ENCODE results near the gene NEK5. TPM values are rescaled to one million over a fixed set of nuclear protein-coding genes. Genes with fewer than 3 reads are reported as not detected.
"Not testable (repeated sequence)": the region's sequence is repeated elsewhere in the genome, so short reads cannot be mapped to it uniquely, and the experiment has no call there.

NEK5 gene
- total RNA-seq, result under 1 TPM in 2 of 4 donors, not detected in 2; 0.15 to 0.16 TPM

- no peak for TF ChIP-seq POLR2A (IDR thresholded peaks at IDR 0.05)
- TF ChIP-seq CTCF (IDR thresholded peaks at IDR 0.05), result no peak
- WGBS, 2 donors, result 12 to 16% methylated on average over 52 to 71 of the region's 71 CpGs
- H3K4me3 ChIP-seq (ENCODE audit: low read depth, poor library complexity, severe bottlenecking), result peak within 1 kb of the TSS; percentile 30
- DNase-seq (ENCODE audit: low spot score in 2 of 2), result peak; percentile 23 to 90
- intact Hi-C loops (cut with DNase I; ENCODE audit: low total_unique reads), result loop anchor here (5.0 kb wide), 1 partner anchor 132 kb away; no protein-coding TSS in a partner anchor
These were observed at the start of gene NEK5 for GRCh38 chr13:52128714-52129700. Gene NEK5, minus strand, starts transcription at chr13:52129073. Its CDS starts 1,591 bp downstream, at chr13:52127482.

- intact Hi-C loops (cut with DNase I; ENCODE audit: low total_unique reads), result no loop called here
- WGBS, 2 donors, result 84 to 88% methylated on average over 2 of the region's 2 CpGs
- TF ChIP-seq CTCF (IDR thresholded peaks at IDR 0.05) (no peak), POLR2A (IDR thresholded peaks at IDR 0.05) (no peak)
- no peak overlapping the region for H3K4me3 ChIP-seq (ENCODE audit: low read depth, poor library complexity, severe bottlenecking)
- no peak for DNase-seq (ENCODE audit: low spot score in 2 of 2)
These were observed 48.4 kb upstream of the NEK5 start for GRCh38 chr13:52177276-52177675.

- intact Hi-C loops (cut with DNase I; ENCODE audit: low total_unique reads); H3K4me3 ChIP-seq (ENCODE audit: low read depth, poor library complexity, severe bottlenecking); DNase-seq (ENCODE audit: low spot score in 2 of 2): not testable (repeated sequence)
- 60 to 63% methylated on average over 6 of the region's 6 CpGs for WGBS, 2 donors
These were observed 45.1 kb upstream of the NEK5 start for GRCh38 chr13:52173970-52174369.

GRCh38 chr13:52173373-52173772, 44.5 kb upstream of the NEK5 start:
- no peak for DNase-seq (ENCODE audit: low spot score in 2 of 2)
- 91 to 94% methylated on average over 3 of the region's 3 CpGs for WGBS, 2 donors
- TF ChIP-seq CTCF (IDR thresholded peaks at IDR 0.05) (no peak), POLR2A (IDR thresholded peaks at IDR 0.05) (no peak)
- intact Hi-C loops (cut with DNase I; ENCODE audit: low total_unique reads), result no loop called here
- H3K4me3 ChIP-seq (ENCODE audit: low read depth, poor library complexity, severe bottlenecking), result no peak overlapping the region

- DNase-seq (ENCODE audit: low spot score in 2 of 2); H3K4me3 ChIP-seq (ENCODE audit: low read depth, poor library complexity, severe bottlenecking); intact Hi-C loops (cut with DNase I; ENCODE audit: low total_unique reads): not testable (repeated sequence)
- WGBS, 2 donors, result 63 to 67% methylated on average over 1 of the region's 1 CpG
These were observed 42.8 kb upstream of the NEK5 start for GRCh38 chr13:52171686-52172085.

GRCh38 chr13:52170828-52171391, 42.0 kb upstream of the NEK5 start:
- H3K4me3 ChIP-seq (ENCODE audit: low read depth, poor library complexity, severe bottlenecking); intact Hi-C loops (cut with DNase I; ENCODE audit: low total_unique reads); DNase-seq (ENCODE audit: low spot score in 2 of 2): not testable (repeated sequence)
- WGBS, 2 donors, result 83 to 88% methylated on average over 1 of the region's 1 CpG

- no peak overlapping the region for H3K4me3 ChIP-seq (ENCODE audit: low read depth, poor library complexity, severe bottlenecking)
- no peak for TF ChIP-seq POLR2A (IDR thresholded peaks at IDR 0.05)
- TF ChIP-seq CTCF (IDR thresholded peaks at IDR 0.05), result no peak
- intact Hi-C loops (cut with DNase I; ENCODE audit: low total_unique reads), result no loop called here
- DNase-seq (ENCODE audit: low spot score in 2 of 2), result no peak
- WGBS, 2 donors, result 88 to 89% methylated on average over 5 of the region's 5 CpGs
These were observed 41.0 kb upstream of the NEK5 start for GRCh38 chr13:52169839-52170238.
